COLO829 (cell line): ENCODE data around the gene PLCB1.
A peak's percentile ranks its signal among the peaks of the same experiment; 100 is the strongest.
"Not testable (repeated sequence)": the region's sequence is repeated elsewhere in the genome, so short reads cannot be mapped to it uniquely, and the experiment has no call there.

Experiments
- DNase-seq: peaks from one replicate; pipeline ENCODE4 v3.0.0; 2012; ENCODE audit warnings: low spot score

PLCB1 gene

GRCh38 chr20:8844179-8844578 lies 712.1 kb downstream of the PLCB1 start:
- no peak for DNase-seq

DNA sequence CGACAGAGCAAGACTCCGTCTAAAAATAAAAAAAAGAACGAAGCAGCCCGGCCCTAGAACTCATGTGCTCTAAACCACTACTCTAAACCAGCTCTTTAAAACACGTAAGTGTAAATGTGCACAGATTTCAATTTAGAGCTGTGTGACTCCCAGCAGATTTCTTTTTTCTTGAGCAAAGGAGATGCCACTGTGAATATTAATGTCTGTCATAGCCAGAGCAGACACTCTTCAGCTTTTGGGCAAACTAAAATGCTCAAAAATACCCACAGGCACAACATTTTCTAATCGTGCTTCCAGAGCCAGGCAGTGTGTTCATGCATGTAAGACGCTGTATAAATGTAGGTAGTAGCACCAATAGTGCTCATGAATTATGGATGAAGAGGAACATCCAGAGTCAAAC lies 717.9 kb downstream of the PLCB1 start:
- DNase-seq, result no peak

DNA sequence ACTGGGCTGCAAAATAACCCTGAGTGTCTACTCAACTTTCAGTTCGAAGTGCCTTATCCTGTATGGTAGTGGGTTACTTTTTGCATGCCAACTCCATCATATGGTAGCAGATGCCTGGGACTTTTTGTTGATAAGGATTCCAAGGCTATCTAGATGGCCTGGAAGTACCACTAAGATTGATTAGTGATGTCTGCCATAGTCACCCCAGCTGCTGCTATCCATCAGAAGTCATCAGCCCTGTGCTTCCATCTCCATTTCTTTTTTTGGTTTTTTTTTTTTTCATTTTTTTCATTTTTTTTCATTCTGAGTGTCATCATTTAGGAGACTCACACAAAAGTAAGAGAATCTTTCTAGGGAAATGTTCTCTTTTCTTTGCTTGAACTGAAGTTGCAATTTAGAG lies 719.4 kb downstream of the PLCB1 start:
- no peak for DNase-seq

- not testable (repeated sequence) for DNase-seq
Observed at GRCh38 chr20:8851919-8852318, 719.9 kb downstream of the PLCB1 start.

DNA sequence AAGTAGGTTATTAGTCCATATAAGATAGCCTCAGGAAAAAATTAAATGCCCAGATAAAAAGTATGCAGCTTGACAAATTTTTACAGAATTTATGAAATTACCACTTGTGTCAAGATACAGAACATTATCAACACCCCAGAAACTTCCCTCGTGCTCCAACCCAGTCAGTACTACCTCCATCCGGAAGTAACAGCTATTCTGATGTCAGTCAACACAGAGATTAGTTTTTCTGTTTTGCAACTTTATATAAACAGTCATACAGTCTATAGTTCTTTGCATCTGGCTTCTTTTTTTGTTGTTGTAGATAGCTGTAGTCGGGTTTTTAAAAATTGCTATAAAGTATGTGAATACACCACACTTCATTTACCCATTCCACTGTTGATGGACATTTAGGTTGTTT lies 721.1 kb downstream of the PLCB1 start:
- DNase-seq, result not testable (repeated sequence)

DNA sequence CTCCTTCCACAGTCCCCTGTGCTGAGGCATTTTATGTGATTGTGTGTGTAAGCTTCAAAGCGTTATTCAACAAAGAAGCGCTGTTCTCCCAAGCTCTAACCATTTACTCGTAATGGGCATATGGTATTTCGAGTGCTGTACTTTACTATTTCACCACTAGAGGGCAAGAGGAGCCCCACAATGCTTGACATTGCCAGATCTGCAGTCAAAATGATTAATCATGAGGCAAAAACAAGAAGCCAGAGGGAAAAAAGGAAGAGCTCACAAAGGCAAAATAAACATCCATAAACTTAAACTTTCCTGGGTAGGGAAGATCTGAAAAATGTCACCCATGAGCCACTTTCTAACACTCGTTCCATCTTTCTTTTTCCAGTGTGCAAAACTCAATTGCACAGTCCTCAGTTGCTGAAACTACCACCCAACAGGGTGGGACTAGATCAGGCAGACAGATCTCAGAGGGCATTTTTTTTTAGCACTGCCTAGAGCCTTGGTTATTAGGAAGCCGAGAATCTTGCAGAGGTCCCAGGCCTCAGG lies 721.8 kb downstream of the PLCB1 start:
- peak; percentile 97 for DNase-seq

GRCh38 chr20:8854571-8854970 lies 722.5 kb downstream of the PLCB1 start:
- no peak for DNase-seq

DNA sequence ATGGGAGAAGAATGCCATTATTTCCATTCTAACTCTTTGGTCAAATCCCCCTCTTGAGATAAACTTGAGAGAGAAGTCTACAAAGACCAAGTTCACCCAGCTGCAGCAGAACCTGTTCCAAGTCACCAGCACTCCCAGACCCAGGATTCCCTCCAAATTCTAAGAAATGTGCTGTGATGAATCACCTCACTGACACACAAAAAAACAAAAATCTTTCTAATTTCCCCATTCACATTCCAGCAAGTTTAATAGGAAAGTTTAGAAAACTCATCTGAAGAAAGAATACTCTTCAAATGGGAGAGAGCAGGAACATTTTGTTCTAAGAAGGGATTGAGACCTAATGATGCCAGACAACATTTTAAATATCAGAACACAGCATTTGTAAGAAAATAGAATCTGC lies 723.2 kb downstream of the PLCB1 start:
- DNase-seq, result no peak

DNA sequence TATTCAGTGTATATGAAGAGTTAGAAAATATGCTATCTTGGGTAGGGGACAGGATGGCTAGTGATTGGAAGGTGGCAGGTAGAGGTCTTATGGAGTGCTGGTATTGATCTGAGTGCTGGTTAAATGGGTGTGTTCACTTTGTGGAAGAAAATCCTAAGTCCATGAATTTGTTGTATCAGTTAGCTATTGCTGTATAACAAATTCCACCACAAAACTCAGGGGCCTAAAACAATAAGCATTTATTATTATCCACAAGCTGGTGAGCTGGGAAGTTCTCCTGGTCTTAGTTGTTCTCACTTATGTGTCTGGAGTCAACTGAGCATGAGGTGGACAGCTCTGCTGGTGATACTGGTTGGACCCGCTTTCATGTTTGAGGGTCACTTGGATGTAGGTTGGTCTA lies 724.6 kb downstream of the PLCB1 start:
- DNase-seq, result no peak

DNA sequence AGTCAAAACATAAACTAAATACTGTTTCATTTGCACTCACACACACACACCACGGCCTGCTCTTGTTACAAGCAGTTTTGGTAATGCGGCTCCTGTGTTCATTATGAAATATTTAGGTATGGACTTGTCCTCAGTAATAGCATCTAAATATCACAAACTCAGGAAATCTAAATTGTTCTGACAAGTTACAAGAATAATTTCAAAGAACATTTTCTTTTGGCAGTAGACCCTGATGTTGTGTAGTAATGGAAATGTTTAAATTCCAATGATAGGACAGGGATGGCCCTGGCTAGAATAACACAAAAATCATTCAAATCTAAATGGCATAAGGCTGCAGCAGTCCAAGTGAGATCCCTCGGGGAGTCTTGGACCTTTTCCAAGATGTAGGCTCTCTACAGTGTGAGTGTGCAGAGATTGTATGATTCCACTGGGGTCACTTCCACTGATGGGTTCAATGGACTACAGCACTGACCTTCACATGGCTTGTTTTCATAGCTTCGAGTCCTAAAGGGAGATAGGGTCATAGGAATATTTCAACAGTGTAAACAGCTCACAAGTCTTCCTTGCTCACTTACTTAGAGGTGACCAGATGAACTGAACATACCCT lies 726.2 kb downstream of the PLCB1 start:
- no peak for DNase-seq

GRCh38 chr20:8860011-8860495 lies 728.0 kb downstream of the PLCB1 start:
- DNase-seq, result peak; percentile 42

- DNase-seq, result no peak
Observed at GRCh38 chr20:8862092-8862491, 730.0 kb downstream of the PLCB1 start.

DNA sequence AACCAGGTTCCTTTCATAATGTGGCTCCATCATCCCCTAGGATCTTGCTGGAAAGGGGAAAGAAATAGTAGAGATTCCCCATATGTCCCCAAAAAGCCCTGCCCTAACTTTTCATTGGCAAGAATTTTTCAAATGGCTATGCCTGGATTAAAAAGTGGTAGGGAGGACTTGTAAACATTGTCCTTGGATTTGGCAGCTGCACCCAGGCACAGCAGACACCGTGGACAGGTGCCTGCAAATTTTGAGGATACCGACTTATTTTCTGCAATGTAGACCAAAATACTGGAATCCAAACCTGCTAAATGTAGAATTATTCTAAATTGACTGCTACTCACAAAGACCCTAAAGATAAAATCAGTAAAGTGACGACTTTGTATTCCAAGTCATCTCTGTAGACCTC lies 733.6 kb downstream of the PLCB1 start:
- DNase-seq, result no peak

DNA sequence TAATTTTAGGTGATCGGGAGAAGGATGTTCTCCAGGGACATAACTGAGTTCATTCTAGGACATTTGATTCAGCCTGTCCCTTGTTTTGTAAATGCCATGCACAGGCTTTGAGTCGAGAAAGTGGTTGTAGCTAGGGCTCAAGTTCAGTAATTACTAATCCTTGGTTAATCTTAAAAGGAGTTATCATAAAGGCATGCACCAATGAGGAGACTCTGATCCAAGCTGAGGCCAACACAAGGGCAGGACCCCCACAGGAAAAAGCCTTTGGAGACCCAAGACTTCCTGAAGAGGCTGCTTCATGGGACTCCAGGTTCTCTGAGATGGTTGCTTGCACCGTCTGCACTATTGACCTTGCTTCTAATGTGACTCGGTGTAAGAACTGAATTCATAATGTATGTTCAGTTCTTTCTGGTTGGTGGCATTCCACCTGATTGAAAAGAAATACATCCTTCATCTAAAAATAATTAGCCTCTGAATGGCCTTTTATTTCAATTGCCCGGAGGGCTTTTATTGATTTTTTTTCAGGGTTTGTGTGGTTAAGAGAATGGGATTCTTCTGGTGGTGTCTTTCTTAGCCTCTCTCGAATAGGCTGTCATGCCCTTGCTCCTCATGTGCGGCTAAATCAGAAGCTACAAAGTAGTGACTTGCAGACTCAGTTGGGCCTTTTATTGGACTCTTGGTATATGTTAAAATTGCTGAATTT lies 735.1 kb downstream of the PLCB1 start:
- peak; percentile 53 for DNase-seq

DNA sequence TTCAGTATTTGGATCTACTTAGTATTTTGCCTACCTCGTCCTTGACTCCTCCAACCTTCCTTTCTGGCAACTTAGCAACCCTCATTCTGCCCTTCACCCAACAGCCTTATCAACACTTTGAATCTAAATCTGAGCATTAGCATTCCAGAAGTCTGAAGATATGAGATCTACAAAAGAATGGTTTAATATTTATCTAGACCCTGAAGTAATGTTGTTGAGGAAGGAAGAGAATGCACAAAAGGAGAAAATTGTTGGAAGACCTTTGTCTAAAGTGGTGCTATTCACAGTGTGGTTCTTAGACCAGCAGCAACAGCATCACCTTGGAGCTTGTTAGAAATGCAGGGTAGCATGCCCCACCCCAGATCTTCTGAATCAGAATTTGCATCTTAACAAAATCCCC lies 738.6 kb downstream of the PLCB1 start:
- DNase-seq, result no peak

- no peak for DNase-seq
Observed at GRCh38 chr20:8874437-8874836, 742.4 kb downstream of the PLCB1 start.

GRCh38 chr20:8875586-8875985 lies 743.5 kb downstream of the PLCB1 start:
- no peak for DNase-seq

- no peak for DNase-seq
Observed at GRCh38 chr20:8876366-8876765, 744.3 kb downstream of the PLCB1 start.

- DNase-seq, result no peak
Observed at GRCh38 chr20:8877294-8877693, 745.2 kb downstream of the PLCB1 start.

GRCh38 chr20:8879669-8880068 lies 747.6 kb downstream of the PLCB1 start:
- DNase-seq, result no peak

DNA sequence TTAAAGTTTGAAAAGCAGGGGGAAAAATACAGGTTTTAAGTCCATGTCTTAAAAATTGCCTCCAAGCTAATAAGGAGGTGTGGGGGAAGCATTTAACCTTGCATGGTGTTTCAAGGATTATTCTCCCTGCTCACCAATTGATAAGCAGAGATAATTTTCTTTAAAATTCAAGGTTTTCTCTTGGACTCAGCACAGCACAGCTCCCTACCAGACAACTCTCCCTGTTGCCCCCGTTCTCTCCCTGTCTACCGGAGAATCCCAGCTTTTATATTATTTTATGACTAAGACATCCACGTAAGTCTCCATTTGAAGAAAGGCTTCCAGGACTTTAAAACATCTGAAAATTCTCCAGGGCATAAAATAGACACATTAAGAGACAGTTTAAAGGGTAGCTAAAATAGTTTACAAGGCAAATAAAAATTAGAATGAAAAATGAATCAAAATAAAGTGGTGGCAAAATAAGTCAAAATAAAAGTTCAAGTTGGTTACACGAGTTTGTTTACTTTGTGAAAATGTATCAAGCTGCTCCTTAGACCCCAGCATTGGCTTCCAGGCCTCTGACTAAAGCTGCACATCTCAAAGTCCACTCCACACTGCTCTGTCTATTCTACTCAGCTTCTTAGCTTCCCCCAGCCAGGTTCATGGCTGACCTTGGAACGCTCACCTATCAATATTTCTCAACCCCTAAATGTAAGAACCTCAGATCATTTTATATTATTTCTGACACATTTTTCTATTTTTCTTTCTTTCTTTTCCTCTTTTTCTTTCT lies 748.2 kb downstream of the PLCB1 start:
- DNase-seq, result no peak

GRCh38 chr20:8891039-8891438 lies 759.0 kb downstream of the PLCB1 start:
- no peak for DNase-seq

GRCh38 chr20:8895472-8895871 lies 763.4 kb downstream of the PLCB1 start:
- no peak for DNase-seq
